HG03521 (cell line): Measurements from ENCODE around the gene CGRRF1.

ENCODE experiments used
- ATAC-seq: cut with Tn5 transposase; IDR thresholded peaks from one replicate; pipeline ENCODE4 v1.9.1; 2021; ENCODE audit warnings: mild to moderate bottlenecking, moderate library complexity; ENCODE audit not compliant: unreplicated experiment

Gene CGRRF1

DNA sequence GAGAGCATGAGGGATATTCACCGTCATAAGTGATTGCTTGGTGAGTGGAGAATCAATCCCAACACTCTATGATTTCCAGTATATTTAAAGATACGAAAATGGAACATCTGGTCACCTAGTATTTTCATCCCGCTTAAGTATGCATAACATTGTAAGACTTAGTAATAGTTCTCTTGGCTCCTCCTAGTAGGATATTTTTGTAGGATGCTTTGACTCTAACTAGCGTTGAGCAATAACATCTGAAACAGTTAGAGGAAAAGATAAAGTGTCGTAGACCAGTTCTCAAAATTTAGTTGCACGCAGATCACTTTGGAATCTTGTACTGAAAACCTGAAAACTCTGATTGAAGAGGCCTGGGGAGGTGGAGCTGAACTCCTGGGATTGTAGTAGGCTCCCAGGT, 64.8 kb downstream of the CGRRF1 start:
- ATAC-seq = no peak

GRCh38 chr14:54577494-54577893, 67.8 kb downstream of the CGRRF1 start:
- no peak for ATAC-seq

DNA sequence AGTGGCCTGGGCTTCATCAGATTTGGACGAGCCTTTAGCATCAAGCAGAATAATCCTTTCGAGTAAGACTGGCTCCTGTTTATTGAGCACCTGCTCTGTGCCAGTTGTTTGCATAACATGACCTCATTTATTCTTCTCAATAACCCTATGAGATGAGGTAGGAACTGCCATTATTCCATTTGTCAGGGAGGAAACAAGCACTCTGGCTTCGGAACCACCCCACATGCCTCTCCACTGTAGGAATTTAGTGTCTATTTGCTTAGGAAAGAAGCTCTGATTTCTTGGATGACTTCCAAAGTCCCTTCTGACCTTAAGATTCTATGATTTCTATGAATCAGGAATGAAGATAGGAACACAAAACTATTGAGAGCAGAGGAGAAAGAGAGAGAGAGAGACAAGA, 68.3 kb downstream of the CGRRF1 start:
- no peak for ATAC-seq

GRCh38 chr14:54579621-54580020, 69.9 kb downstream of the CGRRF1 start:
- no peak for ATAC-seq

- no peak for ATAC-seq
Measured at GRCh38 chr14:54580933-54581332, 71.2 kb downstream of the CGRRF1 start.

GRCh38 chr14:54582334-54582733, 72.6 kb downstream of the CGRRF1 start:
- no peak for ATAC-seq

GRCh38 chr14:54584097-54584496, 74.4 kb downstream of the CGRRF1 start:
- no peak for ATAC-seq

DNA sequence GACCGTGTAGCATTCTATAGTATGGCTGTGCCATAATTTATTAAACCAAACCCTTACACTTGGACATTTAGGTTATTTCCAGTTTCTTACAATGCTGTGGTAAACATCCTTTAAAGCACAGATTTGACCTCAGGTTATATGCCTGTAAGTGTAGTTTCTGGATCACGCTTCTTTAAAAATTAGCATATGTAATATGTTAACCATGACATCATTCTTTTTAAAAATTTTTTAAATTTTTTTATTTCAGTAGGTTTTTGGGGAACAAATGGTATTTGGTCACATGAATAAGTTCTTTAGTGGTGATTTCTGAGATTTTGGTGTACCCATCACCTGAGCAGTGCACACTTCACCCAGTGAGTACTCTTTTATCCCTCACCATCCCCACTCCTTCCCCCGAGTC, 75.5 kb downstream of the CGRRF1 start:
- ATAC-seq = no peak
